NB4 (cell line): ENCODE measurements around the gene DDX47.
"Not testable (repeated sequence)": the region's sequence is repeated elsewhere in the genome, so short reads cannot be mapped to it uniquely, and the experiment has no call there.

Source experiments
- DNase-seq: peaks from one replicate; pipeline ENCODE4 v3.0.0; 2010; ENCODE audit warnings: low read depth
- H3K4me3 ChIP-seq: one replicate; pipeline ENCODE4 v1.5.1; 2011; ENCODE audit warnings: mild to moderate bottlenecking, low read depth, low read length, moderate library complexity
- MAX ChIP-seq: IDR thresholded peaks from 2 replicates; pipeline ENCODE4 v1.6.1; 2011; ENCODE audit warnings: low read depth, low read length
- MYC ChIP-seq: IDR thresholded peaks from 2 replicates; pipeline ENCODE4 v1.6.1; 2011; ENCODE audit warnings: low read depth, low read length
- POLR2A ChIP-seq: IDR thresholded peaks from 2 replicates; pipeline ENCODE4 v1.6.1; 2011; ENCODE audit warnings: mild to moderate bottlenecking; ENCODE audit not compliant: insufficient read length; ENCODE audit errors: extremely low read depth
- TF ChIP-seq, protein P1 (sequence below): IDR thresholded peaks from one replicate; pipeline ENCODE4 v1.5.1; 2012; ENCODE audit warnings: low read depth, low read length

DDX47 gene

DNA sequence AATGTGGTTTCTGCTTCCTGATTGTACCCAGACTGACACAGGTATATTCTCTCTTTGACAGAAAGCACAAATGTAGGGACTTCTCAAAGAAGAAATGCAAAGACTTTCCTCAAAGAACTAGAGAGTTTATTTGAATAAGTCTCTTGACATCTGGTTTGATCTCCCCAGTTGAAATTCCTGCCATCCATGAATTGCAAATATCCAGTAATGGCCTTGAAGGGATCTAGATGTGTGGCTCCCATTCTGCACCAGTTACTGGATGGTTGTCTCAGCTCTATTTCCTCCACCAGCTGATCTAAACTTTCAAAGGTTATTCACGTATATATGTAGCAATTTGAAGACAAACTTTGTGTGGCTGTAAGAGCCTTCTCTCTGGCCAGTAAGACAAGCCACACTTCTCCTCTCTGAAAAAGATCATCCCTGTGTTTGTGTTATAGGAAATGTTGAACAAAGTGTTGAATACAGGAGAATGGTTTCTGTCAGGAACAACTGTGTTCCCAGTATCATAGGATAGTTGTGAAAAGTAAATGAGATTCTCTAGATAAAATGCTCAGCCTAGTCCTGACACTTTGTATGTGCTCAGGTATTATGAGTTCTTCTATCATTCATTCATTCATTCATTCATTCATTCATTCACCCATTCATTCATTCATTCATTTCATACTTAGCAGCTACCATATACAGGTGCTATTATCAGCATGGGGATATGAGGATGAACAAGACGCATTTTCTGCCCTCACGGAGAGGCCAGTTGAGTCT, 55.5 kb downstream of the DDX47 start:
- no peak for TF ChIP-seq MAX
- no peak for TF ChIP-seq MYC
- TF ChIP-seq POLR2A = no peak
- TF ChIP-seq, protein P1, sequence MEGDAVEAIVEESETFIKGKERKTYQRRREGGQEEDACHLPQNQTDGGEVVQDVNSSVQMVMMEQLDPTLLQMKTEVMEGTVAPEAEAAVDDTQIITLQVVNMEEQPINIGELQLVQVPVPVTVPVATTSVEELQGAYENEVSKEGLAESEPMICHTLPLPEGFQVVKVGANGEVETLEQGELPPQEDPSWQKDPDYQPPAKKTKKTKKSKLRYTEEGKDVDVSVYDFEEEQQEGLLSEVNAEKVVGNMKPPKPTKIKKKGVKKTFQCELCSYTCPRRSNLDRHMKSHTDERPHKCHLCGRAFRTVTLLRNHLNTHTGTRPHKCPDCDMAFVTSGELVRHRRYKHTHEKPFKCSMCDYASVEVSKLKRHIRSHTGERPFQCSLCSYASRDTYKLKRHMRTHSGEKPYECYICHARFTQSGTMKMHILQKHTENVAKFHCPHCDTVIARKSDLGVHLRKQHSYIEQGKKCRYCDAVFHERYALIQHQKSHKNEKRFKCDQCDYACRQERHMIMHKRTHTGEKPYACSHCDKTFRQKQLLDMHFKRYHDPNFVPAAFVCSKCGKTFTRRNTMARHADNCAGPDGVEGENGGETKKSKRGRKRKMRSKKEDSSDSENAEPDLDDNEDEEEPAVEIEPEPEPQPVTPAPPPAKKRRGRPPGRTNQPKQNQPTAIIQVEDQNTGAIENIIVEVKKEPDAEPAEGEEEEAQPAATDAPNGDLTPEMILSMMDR = no peak
- DNase-seq = no peak
- H3K4me3 ChIP-seq = no peak overlapping the region

- no peak for DNase-seq
- no peak overlapping the region for H3K4me3 ChIP-seq
- no peak for TF ChIP-seq MYC
- TF ChIP-seq MAX = no peak
- TF ChIP-seq, protein P1 = no peak
- TF ChIP-seq POLR2A = no peak
These were observed 57.3 kb downstream of the DDX47 start for GRCh38 chr12:12870465-12870864.

- no peak overlapping the region for H3K4me3 ChIP-seq
- no peak for DNase-seq
- no peak for TF ChIP-seq MYC
- TF ChIP-seq POLR2A = no peak
- no peak for TF ChIP-seq MAX
These were observed 58.5 kb downstream of the DDX47 start for GRCh38 chr12:12871587-12872138.

DNA sequence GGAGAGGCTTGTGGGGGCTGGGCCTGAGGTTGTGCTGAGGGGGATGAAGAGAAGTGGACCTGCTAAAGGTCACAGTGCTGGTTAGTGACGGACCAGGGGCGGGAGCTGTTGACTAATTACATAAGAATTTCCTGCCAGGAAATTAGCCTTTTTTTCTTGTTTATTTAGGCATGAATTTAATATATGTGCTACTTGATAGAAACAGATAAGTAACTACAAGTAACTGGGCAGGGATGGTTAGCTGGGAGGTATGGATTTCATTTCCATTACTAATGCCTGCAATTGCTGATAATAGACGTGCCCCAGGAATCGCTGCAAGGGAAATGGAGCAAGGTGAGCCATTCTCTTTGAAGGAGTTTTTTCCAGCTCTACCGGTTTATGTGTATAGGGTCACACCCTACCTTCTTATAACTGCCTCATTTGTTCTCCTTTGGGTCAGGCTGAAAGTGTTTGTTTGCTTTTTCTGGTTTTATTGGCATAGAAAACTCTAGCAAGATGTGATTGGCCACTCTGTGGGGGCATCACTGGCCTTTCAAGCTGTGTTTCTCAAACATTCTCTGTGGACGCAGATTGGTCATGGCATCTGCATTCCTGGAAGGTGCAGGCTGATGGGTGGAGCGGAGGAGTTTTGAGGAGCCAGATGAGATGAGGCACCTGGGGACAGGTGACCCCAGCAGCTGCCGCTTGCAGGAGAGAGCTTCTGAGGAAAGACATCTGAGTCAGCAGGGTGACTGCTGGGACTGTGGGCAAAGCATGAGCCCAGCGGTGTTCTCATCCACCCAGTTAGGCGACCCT, 59.2 kb downstream of the DDX47 start:
- no peak for DNase-seq
- TF ChIP-seq MYC (no peak), MAX (no peak), POLR2A (no peak)
- TF ChIP-seq, protein P1 = no peak
- H3K4me3 ChIP-seq = no peak overlapping the region

DNA sequence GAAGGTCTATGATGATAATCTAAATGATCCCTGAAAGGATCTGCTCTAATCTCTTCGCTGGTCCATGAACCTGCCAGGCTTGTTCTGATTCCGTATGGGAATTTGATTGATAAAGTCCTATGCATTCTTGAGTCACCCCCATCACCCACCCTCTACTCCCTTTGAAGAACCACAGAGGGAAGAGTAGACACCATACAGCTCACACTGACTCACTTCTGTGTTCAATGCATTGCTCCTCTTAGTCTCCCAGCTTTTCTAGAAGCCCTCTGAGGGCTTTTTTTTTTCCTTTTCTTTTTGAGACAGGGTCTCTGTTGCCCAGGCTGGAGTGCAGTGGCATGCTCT, 59.8 kb downstream of the DDX47 start:
- no peak for TF ChIP-seq POLR2A
- DNase-seq = no peak
- H3K4me3 ChIP-seq = no peak overlapping the region

- peak; percentile 57 for DNase-seq
- no peak overlapping the region for H3K4me3 ChIP-seq
- TF ChIP-seq POLR2A (no peak), MYC (no peak)
- TF ChIP-seq, protein P1 = no peak
These were observed 60.9 kb downstream of the DDX47 start for GRCh38 chr12:12874029-12874428.

GRCh38 chr12:12875301-12875700, 62.2 kb downstream of the DDX47 start:
- not testable (repeated sequence) for H3K4me3 ChIP-seq, DNase-seq
